IgD-negative memory B cell (primary cell): ENCODE data around the gene ASTN1. TPM values are rescaled to one million over a fixed set of nuclear protein-coding genes. Genes with fewer than 3 reads are reported as not detected.

Experiments
- H3K27ac Mint-ChIP-seq, 3 donors: one replicate each; pipeline ENCODE4 v1.8.0; 2020 to 2022; ENCODE audit warnings: mild to moderate bottlenecking in 3 of 3, mixed read lengths in 3 of 3, moderate library complexity in 1 of 3
- H3K27me3 Mint-ChIP-seq: one replicate; pipeline ENCODE4 v1.8.0; 2021; ENCODE audit warnings: mixed read lengths
- H3K36me3 Mint-ChIP-seq: one replicate; pipeline ENCODE4 v1.8.0; 2020; ENCODE audit warnings: mild to moderate bottlenecking, mixed read lengths
- H3K4me1 Mint-ChIP-seq, 3 donors: one replicate each; pipeline ENCODE4 v1.8.0; 2020 to 2022; ENCODE audit warnings: mixed read lengths in 3 of 3, mild to moderate bottlenecking in 1 of 3
- H3K4me3 Mint-ChIP-seq, 4 donors: one replicate each; pipeline ENCODE4 v1.8.0; 2020 to 2022; ENCODE audit warnings: mild to moderate bottlenecking in 4 of 4, mixed read lengths in 4 of 4, moderate library complexity in 3 of 4
- H3K9me3 Mint-ChIP-seq, 3 donors: one replicate each; pipeline ENCODE4 v1.8.0; 2020 to 2021; ENCODE audit warnings: mixed read lengths in 3 of 3, mild to moderate bottlenecking in 1 of 3
- polyA plus RNA-seq: library from polyadenylated mRNA; unstranded; fragments of 300-500 nt; fragmentation: Illumina TruSeq; gene quantifications from one replicate; pipeline ENCODE4 v1.2.3, GENCODE V29; 2021

ASTN1 gene
- polyA plus RNA-seq, 1 donor from 2014 or later, result not detected

DNA sequence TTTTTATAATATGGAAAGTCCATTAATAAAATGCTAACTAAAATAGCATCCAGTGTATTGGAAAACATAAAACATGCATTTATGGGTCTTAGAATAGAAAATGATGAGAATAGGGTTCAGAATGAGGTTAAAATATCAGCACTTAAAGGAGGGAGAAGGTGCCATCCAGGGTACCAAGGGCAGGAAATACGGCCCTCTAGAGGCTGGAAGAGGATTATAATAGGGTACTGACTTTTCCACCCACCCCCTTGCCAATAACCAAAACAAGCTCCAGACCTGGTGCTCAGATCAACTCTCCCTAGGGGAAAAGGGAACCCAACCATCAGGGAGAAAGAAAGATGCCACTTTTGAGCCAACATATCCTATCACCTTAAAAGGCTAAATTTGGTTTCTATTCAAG, 26.7 kb downstream of the ASTN1 start:
- Mint-ChIP-seq H3K4me1 (no peaks in the 10 kb centered on the region), H3K36me3 (no peaks in the 10 kb centered on the region), H3K27me3 (peaks cover 3% of the 10 kb centered on the region), H3K27ac (no peak overlapping the region), H3K9me3 (peaks cover 0 to 6% (median 4%) of the 10 kb centered on the region in 3 donors), H3K4me3 (no peak overlapping the region)

DNA sequence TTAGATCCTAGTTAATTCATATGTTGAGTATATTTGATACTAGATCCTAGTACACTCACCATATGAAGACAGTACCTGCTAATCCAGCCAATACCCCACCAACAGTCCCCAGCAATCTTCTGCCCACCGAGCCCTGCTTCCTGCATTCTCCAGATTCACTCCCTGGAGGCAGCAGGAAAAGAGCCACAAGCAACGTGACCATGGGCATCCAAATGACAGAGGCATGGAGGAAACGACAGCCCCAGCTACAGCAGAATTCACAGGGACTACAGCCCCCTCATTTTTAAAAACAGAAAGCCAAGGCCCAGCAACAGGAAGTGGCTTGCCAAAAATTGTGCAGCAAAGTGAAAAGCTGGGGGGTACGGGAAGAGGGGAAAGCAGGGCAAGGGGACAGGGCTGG, 29.3 kb downstream of the ASTN1 start:
- Mint-ChIP-seq H3K9me3 (peaks cover 1 to 6% (median 4%) of the 10 kb centered on the region in 3 donors), H3K4me3 (no peak overlapping the region), H3K27me3 (peaks cover 3% of the 10 kb centered on the region), H3K36me3 (no peaks in the 10 kb centered on the region), H3K27ac (no peak overlapping the region), H3K4me1 (no peaks in the 10 kb centered on the region)

DNA sequence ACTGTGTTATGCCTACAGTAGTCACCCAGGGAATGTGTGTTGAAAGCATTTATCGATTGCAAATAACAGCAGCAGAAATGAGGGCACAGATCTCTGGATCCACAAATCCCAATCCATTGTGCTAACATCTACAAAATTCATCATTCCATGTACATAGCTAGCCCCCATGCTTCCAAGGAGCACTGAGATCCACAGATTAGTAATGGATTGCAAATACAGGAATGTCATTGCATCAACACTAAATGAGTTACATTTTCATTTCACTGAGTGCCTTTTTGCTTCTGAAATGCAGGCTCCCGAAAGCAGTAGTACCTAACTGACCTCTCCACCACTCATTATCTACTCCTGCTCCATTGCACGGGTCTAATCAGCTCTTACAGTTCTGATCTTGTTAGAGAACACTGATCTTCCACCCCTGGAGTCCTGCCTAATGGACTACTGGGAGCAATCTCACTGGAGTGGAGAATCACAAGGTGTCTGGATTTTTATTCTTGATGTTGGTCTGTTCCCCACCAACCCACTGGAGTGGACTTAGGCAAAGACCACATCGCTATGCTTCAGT, 30.5 kb downstream of the ASTN1 start:
- no peak overlapping the region for H3K4me3 Mint-ChIP-seq
- H3K9me3 Mint-ChIP-seq, result peaks cover 1 to 3% (median 2%) of the 10 kb centered on the region in 3 donors
- H3K27ac Mint-ChIP-seq, result no peak overlapping the region
- peaks cover 3% of the 10 kb centered on the region for H3K27me3 Mint-ChIP-seq
- H3K4me1 Mint-ChIP-seq, result no peaks in the 10 kb centered on the region
- H3K36me3 Mint-ChIP-seq, result no peaks in the 10 kb centered on the region

DNA sequence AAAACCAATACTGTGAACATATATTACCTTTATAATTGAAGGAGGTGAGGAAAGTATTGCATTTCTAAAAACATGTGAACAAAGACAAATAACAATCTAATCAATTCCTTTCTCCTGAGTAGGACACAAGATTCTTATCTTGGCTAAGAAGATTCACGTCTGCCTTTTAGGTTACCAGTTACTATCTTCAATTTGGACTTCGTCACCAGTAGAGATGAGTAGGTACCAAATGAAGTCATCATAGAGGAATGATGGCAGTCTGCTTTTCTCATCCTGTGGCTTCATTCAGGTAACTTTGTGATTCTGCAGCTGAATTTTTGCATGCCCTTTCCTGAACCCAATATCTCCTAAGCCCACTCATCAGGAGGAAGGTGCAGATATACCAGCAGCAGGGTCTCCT, 32.4 kb downstream of the ASTN1 start:
- Mint-ChIP-seq H3K9me3 (peaks cover 0 to 1% (median 0%) of the 10 kb centered on the region in 3 donors), H3K27me3 (peaks cover 3% of the 10 kb centered on the region), H3K36me3 (no peaks in the 10 kb centered on the region), H3K4me1 (no peaks in the 10 kb centered on the region), H3K27ac (no peak overlapping the region), H3K4me3 (no peak overlapping the region)

DNA sequence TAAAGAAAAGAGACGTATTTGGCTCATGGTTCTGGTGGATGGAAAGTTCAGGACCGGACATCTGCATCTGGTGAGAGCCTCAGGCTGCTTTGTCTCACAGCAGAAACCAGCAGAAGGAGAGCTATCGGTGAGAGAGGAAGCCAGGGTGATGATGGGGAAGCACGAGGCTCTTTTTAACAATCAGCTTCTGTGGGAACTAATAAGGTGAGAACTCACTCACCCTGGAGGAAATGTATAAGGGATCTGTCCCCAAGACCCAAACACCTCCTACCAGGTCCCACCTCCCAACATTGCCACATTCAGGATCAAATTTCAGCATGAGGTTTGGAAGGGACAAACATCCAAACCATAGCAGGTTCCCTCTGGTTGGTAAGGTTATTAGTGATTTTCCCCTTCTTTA, 32.8 kb downstream of the ASTN1 start:
- H3K4me1 Mint-ChIP-seq, result no peaks in the 10 kb centered on the region
- H3K36me3 Mint-ChIP-seq, result no peaks in the 10 kb centered on the region
- no peak overlapping the region for H3K4me3 Mint-ChIP-seq
- H3K27me3 Mint-ChIP-seq, result peaks cover 3% of the 10 kb centered on the region
- peaks cover 0 to 1% (median 0%) of the 10 kb centered on the region in 3 donors for H3K9me3 Mint-ChIP-seq
- no peak overlapping the region for H3K27ac Mint-ChIP-seq

DNA sequence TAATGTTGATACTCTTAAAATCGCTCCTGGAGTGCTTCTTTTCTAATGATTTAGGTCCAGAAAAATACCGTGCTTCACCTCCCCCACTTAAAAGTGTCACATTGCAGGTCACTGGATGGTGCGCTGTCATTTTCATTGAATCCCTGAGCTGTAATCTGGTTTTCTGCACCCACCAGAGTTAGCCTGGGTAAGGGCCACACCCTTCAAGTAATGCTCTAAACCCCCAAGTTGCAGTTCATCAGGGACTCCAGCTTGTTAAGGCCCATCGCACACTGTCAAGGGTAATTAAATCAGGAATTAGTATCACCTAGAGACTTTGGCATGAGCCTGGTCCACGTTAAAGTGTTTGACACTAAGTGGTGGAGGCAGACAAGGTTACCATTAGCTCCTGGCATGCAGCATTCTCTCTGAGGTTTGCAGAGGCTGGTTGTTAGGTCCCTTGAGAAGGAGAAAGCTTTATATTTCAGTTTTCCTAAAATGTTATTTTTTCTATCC, 34.0 kb downstream of the ASTN1 start:
- peaks cover 0 to 1% (median 0%) of the 10 kb centered on the region in 3 donors for H3K9me3 Mint-ChIP-seq
- H3K4me1 Mint-ChIP-seq, result no peaks in the 10 kb centered on the region
- H3K36me3 Mint-ChIP-seq, result no peaks in the 10 kb centered on the region
- H3K27ac Mint-ChIP-seq, result no peak overlapping the region
- H3K4me3 Mint-ChIP-seq, result no peak overlapping the region
- peaks cover 3% of the 10 kb centered on the region for H3K27me3 Mint-ChIP-seq

DNA sequence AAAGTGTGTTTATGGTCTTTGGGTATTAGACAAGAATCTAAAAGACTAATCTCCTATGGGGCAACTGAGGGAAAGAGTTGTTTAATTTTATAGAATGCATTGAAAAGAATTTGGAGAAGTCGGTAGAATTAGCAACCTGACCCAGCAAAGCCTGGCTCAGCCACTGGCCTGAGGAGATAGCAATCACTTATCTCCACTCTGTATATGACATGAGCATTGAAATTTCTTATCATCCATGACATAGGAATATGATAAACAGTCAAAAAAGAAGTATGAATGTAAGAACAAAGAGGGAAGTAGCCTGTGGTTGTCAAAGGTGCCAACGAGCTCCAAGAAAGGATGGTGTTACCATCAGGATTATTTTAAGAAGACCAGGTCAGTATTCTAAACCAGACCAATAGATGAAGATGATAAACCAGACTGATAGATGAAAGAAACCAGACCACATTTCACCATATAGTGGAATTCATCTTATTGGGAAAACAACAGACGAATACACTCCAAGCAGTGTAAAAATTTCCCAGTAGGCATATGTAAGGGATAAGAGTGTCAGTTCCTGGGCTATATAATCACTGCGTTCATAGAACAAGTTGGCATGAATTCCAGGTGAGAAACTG, 35.7 kb downstream of the ASTN1 start:
- peaks cover 3% of the 10 kb centered on the region for H3K27me3 Mint-ChIP-seq
- peaks cover 2% of the 10 kb centered on the region for H3K36me3 Mint-ChIP-seq
- no peak overlapping the region for H3K4me3 Mint-ChIP-seq
- no peaks in the 10 kb centered on the region for H3K4me1 Mint-ChIP-seq
- H3K27ac Mint-ChIP-seq, result no peak overlapping the region
- peaks cover 0 to 1% (median 0%) of the 10 kb centered on the region in 3 donors for H3K9me3 Mint-ChIP-seq

DNA sequence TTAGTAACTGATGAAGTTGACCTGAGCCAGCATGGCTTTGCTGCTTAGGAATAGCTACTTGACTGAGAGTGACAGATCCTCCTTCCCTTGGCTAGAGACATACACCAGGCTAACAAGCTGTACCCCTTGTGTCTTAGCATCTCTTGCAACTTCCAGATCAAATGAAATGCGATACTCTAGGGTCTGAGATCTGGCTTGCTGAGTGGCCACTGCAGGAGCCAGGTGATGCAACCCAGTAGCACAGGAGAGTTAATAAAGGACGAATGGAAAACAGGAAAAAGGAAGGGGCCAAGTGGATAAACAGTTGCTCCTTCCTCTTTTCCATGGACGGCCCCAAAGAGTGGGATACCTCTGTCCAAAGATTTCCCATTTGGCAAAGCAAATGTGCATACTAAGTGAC, 38.2 kb downstream of the ASTN1 start:
- Mint-ChIP-seq H3K27ac (no peak overlapping the region), H3K27me3 (peaks cover 1% of the 10 kb centered on the region), H3K36me3 (peaks cover 2% of the 10 kb centered on the region), H3K4me3 (no peak overlapping the region), H3K4me1 (no peaks in the 10 kb centered on the region), H3K9me3 (no peaks in the 10 kb centered on the region)

DNA sequence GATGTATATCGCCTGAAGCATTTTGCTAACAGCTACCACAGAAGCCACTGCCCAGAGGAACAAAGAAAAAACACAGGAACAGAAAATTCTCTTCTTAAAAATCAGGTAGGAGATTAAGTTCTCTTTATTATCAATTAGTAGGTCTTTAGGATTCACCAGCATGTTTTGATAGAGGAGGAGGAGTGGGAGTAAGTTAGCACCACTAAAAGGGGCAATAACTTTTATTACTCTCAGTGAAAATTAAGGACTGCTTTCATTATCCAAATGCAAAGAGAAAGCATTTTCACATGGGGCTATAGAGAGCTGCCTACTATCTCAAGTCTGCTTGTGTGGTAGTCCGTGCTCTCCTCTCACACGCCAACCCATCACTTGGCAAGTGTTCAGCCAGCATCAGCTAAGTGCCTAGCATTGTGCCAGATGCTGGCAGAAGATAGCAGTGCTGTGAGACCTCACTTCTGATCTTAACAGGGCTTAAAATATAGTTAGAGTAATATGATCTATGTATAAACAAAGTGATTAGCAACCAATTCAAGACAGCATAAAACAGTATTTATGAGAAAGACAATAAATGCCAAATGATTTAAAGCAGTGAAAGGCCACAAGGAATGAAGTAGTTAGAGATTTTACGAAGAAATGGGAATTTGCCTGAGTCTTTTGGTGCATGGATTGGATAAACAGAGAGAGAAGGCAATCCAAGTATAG, 39.8 kb downstream of the ASTN1 start:
- Mint-ChIP-seq H3K27me3 (peaks cover 1% of the 10 kb centered on the region), H3K36me3 (peaks cover 2% of the 10 kb centered on the region), H3K27ac (no peak overlapping the region), H3K4me1 (no peaks in the 10 kb centered on the region), H3K9me3 (no peaks in the 10 kb centered on the region), H3K4me3 (no peak overlapping the region)

DNA sequence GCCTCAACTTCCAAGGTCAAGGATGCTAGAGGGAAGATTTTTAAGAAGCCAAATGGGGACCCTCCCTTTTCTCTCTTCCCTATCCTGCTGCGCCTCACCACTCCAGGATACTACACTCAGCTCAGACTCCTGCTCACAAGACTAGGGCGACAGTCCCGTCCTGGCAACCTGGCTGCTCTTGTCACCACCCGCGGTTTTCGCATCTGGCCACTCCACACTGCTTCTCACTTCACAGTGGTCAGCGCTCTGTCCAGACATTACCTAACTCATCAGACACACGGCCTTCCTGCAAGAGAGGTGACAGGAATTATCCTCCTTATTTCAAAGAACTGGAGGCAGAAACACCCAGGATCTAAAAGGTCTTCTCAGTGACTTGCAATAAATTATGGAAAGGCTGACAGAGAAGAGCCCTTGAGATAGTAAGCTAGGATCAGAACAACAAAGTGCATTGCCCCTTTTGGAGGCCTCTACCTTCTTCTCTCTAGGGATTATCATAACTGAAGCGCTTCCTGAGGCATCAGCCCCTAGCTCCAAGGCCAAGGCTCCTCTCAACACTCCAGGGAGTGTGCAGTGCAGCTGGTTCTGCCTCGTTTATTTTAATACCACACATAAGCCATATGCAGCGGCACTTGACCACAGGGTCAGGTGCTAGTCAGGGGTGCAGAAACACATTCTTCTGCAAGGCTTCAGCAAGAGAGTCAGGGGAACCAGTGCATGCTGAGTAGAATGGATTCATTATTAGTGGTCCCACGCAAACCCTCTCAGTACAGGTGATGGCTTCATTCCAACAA, 41.9 kb downstream of the ASTN1 start:
- Mint-ChIP-seq H3K4me3 (no peak overlapping the region), H3K36me3 (peaks cover 2% of the 10 kb centered on the region), H3K4me1 (no peaks in the 10 kb centered on the region), H3K27me3 (peaks cover 1% of the 10 kb centered on the region), H3K27ac (no peak overlapping the region), H3K9me3 (no peaks in the 10 kb centered on the region)

DNA sequence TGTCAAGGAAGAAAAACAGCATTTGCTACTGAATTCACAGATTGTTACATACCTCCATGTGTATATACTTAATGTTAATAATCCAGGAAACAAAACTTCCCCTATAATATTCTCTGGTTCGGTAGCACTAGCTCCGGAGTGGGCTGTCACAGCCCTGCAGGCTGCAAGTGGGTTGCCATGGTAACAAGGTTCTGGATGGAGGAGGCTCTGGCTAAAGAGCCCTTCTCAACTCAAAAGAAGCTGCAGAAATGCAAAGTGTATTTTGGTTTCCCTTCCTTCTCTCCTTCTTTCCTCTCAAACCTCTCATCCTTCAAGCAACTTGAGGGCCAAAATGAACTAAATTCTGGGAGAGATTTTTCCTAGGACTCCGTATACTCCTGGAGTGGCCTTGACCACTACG, 45.2 kb downstream of the ASTN1 start:
- Mint-ChIP-seq H3K27ac (no peak overlapping the region), H3K4me3 (no peak overlapping the region), H3K27me3 (peaks cover 1% of the 10 kb centered on the region), H3K4me1 (no peaks in the 10 kb centered on the region), H3K9me3 (no peaks in the 10 kb centered on the region), H3K36me3 (no peaks in the 10 kb centered on the region)

DNA sequence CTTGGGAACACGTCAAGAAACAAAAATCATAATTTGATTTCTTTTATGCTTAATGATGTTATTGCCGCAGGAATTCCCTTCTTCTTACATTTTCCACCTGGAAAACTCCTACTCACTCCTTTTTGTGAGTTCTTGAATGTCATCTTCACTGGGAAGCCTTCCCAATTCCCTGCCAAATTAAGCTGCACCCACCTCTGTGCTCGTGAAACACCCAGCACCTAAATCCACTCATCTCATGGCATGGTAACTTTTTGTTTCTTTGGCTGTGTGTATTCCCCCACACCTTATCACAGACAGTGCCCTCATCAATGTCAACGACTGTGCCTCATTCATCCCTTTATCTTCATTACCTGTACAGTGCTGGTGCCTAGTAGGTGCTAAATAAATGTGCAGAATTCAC, 45.6 kb downstream of the ASTN1 start:
- Mint-ChIP-seq H3K9me3 (no peaks in the 10 kb centered on the region), H3K36me3 (no peaks in the 10 kb centered on the region), H3K4me3 (no peak overlapping the region), H3K27me3 (peaks cover 1% of the 10 kb centered on the region), H3K27ac (no peak overlapping the region), H3K4me1 (no peaks in the 10 kb centered on the region)

DNA sequence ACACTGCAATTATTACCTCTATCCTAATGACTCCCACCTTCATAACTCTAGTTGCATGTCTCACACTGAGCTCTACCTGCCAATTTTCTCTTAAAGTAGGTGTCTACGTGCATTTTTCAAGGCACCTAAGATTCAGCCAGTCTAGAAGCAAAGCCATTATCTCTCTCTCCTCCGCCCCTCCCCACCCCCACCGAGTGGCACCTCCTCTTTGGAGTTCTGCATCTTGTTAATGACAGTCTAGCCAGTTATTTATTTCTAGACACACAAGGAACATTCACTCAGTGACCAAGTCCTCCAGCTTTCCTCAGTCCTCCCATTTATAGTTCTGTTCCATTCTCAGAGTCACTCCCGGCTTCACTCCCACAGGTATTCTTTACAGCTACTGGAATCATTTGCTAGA, 47.6 kb downstream of the ASTN1 start:
- H3K4me1 Mint-ChIP-seq, result no peaks in the 10 kb centered on the region
- H3K9me3 Mint-ChIP-seq, result no peaks in the 10 kb centered on the region
- H3K27ac Mint-ChIP-seq, result no peak overlapping the region
- H3K4me3 Mint-ChIP-seq, result no peak overlapping the region
- H3K27me3 Mint-ChIP-seq, result peaks cover 4% of the 10 kb centered on the region
- no peaks in the 10 kb centered on the region for H3K36me3 Mint-ChIP-seq

DNA sequence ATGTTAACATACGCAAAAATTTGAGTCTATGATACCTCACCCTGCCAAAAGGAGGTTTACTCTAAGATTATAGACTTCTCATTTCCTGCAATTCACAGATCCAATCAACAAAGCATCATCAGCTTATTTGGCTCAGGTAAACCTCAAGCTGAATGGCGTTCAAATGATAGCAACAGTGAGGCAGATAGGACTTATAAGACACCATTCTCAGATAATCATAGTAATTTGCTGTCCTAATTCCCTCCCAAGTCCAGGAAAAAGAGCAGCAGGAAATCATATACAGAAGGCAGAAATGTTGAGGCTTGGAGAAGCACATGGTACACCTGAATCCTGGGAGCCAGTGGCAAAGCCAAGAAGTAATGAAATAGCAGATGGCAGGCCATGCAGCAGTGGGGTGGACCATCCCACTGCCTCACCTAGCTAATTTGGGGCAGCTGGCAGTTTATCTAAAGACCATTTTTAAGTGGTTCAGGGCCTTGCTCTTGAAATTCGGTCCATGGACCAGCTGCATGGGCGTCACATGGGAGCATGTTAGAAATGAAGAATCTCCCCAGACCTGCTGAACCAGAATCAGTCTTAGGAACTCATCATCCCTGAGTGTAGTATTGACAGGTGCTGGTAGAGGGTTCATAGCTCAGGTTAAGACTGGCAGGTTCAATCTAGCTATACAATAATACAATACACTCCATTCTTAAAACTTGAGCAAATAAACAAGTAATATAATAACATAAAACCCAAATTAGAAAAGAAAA, 57.7 kb downstream of the ASTN1 start:
- H3K36me3 Mint-ChIP-seq, result no peaks in the 10 kb centered on the region
- H3K4me1 Mint-ChIP-seq, result no peaks in the 10 kb centered on the region
- peaks cover 2% of the 10 kb centered on the region for H3K27me3 Mint-ChIP-seq
- no peak overlapping the region for H3K4me3 Mint-ChIP-seq
- no peak overlapping the region for H3K27ac Mint-ChIP-seq
- H3K9me3 Mint-ChIP-seq, result peaks cover 0 to 7% (median 0%) of the 10 kb centered on the region in 3 donors
